Neural progenitor cell (in vitro differentiated cells): ENCODE results near the gene CEBPB. TPM values are rescaled to one million over a fixed set of nuclear protein-coding genes. Genes with fewer than 3 reads are reported as not detected.
"Not testable (repeated sequence)": the region's sequence is repeated elsewhere in the genome, so short reads cannot be mapped to it uniquely, and the experiment has no call there.

Experiments used
- DNase-seq: peaks from one replicate; pipeline ENCODE4 v3.0.0-alpha.2; 2016; ENCODE audit warnings: low spot score
- H2AFZ ChIP-seq: fragments of 200-600 bp; sonication (generic); replicated peaks from 2 replicates; pipeline ENCODE4 v1.6.1; 2016; ENCODE audit warnings: antibody characterized with exemption
- H3F3A ChIP-seq: fragments of 200-600 bp; sonication (generic); 2 replicates; pipeline ENCODE4 v1.6.1; 2016; ENCODE audit warnings: antibody characterized with exemption, low read depth
- H3K27ac ChIP-seq: fragments of 200-600 bp; sonication (generic); 2 replicates; pipeline ENCODE4 v1.5.1; 2016; ENCODE audit warnings: mild to moderate bottlenecking
- H3K27me3 ChIP-seq: fragments of 200-600 bp; sonication (generic); 2 replicates; pipeline ENCODE4 v1.6.1; 2016; ENCODE audit warnings: mild to moderate bottlenecking, moderate library complexity
- H3K36me3 ChIP-seq: fragments of 200-600 bp; sonication (generic); 2 replicates; pipeline ENCODE4 v1.5.1; 2016
- H3K4me1 ChIP-seq: fragments of 200-600 bp; sonication (generic); 2 replicates; pipeline ENCODE4 v1.6.1; 2016; ENCODE audit warnings: mixed run types
- H3K4me2 ChIP-seq: fragments of 200-600 bp; sonication (generic); 2 replicates; pipeline ENCODE4 v1.6.1; 2016
- H3K4me3 ChIP-seq: fragments of 200-600 bp; sonication (generic); 2 replicates; pipeline ENCODE4 v1.5.1; 2016
- H3K79me2 ChIP-seq: fragments of 200-600 bp; sonication (generic); 2 replicates; pipeline ENCODE4 v1.6.1; 2016; ENCODE audit warnings: low read depth
- H3K9ac ChIP-seq: fragments of 200-600 bp; sonication (generic); 2 replicates; pipeline ENCODE4 v1.6.1; 2016
- H3K9me3 ChIP-seq: fragments of 200-600 bp; sonication (generic); 2 replicates; pipeline ENCODE4 v1.5.1; 2016; ENCODE audit warnings: low read depth
- H4K20me1 ChIP-seq: fragments of 200-600 bp; sonication (generic); 2 replicates; pipeline ENCODE4 v1.6.1; 2016; ENCODE audit warnings: low read depth
- H3K27ac Mint-ChIP-seq: 3 replicates; pipeline ENCODE4 v1.8.0; 2021; ENCODE audit warnings: mixed read lengths
- H3K27me3 Mint-ChIP-seq: 2 replicates; pipeline ENCODE4 v1.8.0; 2022; ENCODE audit warnings: low read depth, mild to moderate bottlenecking, inconsistent platforms, moderate library complexity, mixed read lengths; ENCODE audit not compliant: insufficient read depth
- H3K36me3 Mint-ChIP-seq: 3 replicates; pipeline ENCODE4 v1.8.0; 2021; ENCODE audit warnings: mixed read lengths
- H3K4me1 Mint-ChIP-seq: 3 replicates; pipeline ENCODE4 v1.8.0; 2021; ENCODE audit warnings: mixed read lengths
- H3K4me3 Mint-ChIP-seq: 3 replicates; pipeline ENCODE4 v1.8.0; 2021; ENCODE audit warnings: mild to moderate bottlenecking, moderate library complexity, mixed read lengths
- H3K9me3 Mint-ChIP-seq: 3 replicates; pipeline ENCODE4 v1.8.0; 2020; ENCODE audit warnings: mixed read lengths
- EZH2 ChIP-seq: fragments of 200-600 bp; sonication (generic); IDR thresholded peaks from 2 replicates; pipeline ENCODE4 v1.6.1; 2017; ENCODE audit warnings: antibody characterized with exemption, mild to moderate bottlenecking, moderate library complexity
- EZH2phosphoT487 ChIP-seq: fragments of 200-600 bp; sonication (generic); IDR thresholded peaks from 2 replicates; pipeline ENCODE4 v1.6.1; 2017; ENCODE audit warnings: antibody characterized with exemption
- total RNA-seq: library from RNA; depleted of rRNA; stranded (reverse); fragments of >200 nt; gene quantifications from 2 replicates; pipeline ENCODE4 v1.2.3, GENCODE V29; 2015; ENCODE audit warnings: low replicate concordance
- TF ChIP-seq, protein P1 (sequence below): fragments of 200-600 bp; sonication (generic); IDR thresholded peaks from 2 replicates; pipeline ENCODE4 v1.5.1; 2017; ENCODE audit warnings: antibody characterized with exemption, mild to moderate bottlenecking

CEBPB gene
- total RNA-seq, 1 donor from 2014 or later = 1.8 TPM

DNA sequence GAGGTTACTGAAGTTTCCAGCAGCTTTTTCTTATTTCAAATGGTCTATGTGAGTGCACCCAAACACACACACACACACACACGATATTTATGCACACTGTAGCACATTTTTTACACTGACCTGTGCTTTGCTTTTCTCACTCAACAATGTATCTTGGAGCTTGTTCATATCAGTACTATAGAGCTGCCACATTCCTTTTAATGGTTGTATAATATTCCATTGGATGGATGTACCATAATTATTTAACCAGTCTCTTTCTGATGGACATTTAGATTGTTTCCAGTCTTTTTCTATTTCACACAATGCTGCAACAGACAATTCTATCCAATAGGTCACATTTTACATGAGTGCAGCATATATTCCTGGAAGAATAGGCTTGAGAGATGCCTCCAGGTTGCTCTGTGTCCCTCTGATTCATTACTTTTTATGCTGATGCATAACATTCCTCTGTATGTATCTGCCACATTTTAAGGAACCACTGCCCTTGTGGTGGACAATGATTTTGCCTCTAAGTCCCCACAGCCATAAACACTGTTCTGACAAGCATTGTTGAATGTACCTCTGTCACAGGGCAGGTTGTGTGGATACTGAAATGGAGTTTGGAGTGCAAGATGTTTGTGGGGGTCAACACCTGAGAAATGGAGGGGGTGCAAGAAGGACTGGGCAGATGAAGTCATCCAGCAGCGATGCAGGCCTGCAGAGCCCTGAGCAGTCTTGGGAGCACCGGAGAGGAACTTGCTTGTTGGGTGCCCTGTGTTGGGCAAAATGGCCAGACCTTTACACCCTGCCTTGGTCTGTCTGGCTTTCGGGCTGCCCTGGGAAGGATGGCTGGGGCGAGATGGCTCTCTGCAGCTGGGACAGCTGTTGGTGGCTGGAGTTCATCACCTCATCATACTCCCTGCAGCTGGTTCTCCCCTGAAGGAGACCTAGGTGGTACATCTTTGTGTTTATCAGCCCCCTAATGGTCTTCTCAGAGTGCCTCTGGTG lies 13.6 kb downstream of the CEBPB start:
- Histone ChIP-seq H3K4me2 (no peak overlapping the region), H4K20me1 (no peaks in the 10 kb centered on the region), H3F3A (no peaks in the 10 kb centered on the region), H3K4me1 (no peaks in the 10 kb centered on the region), H3K9me3 (no peaks in the 10 kb centered on the region), H3K4me3 (no peak overlapping the region), H3K9ac (no peak overlapping the region), H3K36me3 (no peaks in the 10 kb centered on the region), H3K27ac (no peak overlapping the region), H3K79me2 (no peaks in the 10 kb centered on the region), H3K27me3 (no peaks in the 10 kb centered on the region), H2AFZ (no peak overlapping the region)
- Mint-ChIP-seq H3K9me3 (peaks cover 12% of the 10 kb centered on the region), H3K27ac (no peak overlapping the region), H3K27me3 (peaks cover 12% of the 10 kb centered on the region), H3K36me3 (no peaks in the 10 kb centered on the region), H3K4me1 (peaks cover 5% of the 10 kb centered on the region), H3K4me3 (no peak overlapping the region)
- TF ChIP-seq EZH2 (no peak), EZH2phosphoT487 (no peak)
- TF ChIP-seq, protein P1, sequence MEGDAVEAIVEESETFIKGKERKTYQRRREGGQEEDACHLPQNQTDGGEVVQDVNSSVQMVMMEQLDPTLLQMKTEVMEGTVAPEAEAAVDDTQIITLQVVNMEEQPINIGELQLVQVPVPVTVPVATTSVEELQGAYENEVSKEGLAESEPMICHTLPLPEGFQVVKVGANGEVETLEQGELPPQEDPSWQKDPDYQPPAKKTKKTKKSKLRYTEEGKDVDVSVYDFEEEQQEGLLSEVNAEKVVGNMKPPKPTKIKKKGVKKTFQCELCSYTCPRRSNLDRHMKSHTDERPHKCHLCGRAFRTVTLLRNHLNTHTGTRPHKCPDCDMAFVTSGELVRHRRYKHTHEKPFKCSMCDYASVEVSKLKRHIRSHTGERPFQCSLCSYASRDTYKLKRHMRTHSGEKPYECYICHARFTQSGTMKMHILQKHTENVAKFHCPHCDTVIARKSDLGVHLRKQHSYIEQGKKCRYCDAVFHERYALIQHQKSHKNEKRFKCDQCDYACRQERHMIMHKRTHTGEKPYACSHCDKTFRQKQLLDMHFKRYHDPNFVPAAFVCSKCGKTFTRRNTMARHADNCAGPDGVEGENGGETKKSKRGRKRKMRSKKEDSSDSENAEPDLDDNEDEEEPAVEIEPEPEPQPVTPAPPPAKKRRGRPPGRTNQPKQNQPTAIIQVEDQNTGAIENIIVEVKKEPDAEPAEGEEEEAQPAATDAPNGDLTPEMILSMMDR = no peak
- DNase-seq = no peak

DNA sequence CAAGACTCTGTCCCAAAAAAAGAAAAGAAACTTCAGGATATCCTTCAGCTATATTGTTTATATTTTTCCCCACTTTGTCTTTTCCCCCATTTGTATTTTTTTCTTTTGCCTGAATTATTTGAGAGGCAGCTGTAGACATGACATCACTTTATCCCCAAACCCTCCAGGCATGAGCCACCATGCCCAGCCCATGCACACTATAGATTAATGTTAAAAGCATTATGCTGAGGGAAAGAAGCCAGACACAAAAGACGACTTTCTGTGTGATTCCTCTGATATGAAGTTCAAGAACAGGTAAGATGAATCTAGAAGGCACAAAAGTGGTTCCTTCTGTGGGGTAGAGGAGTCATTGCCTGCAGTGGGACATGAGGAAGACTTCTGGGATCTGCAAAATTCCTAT lies 16.4 kb downstream of the CEBPB start:
- no peak overlapping the region for H3K4me2 ChIP-seq
- Mint-ChIP-seq H3K4me3 (no peak overlapping the region), H3K9me3 (peaks cover 12% of the 10 kb centered on the region), H3K27ac (peak overlapping the region; percentile 78), H3K4me1 (no peaks in the 10 kb centered on the region), H3K36me3 (no peaks in the 10 kb centered on the region), H3K27me3 (peaks cover 12% of the 10 kb centered on the region)
- no peaks in the 10 kb centered on the region for H3F3A ChIP-seq
- H3K36me3 ChIP-seq = no peaks in the 10 kb centered on the region
- DNase-seq = no peak
- H4K20me1 ChIP-seq = no peaks in the 10 kb centered on the region
- no peak overlapping the region for H3K9ac ChIP-seq
- no peak overlapping the region for H2AFZ ChIP-seq
- no peaks in the 10 kb centered on the region for H3K9me3 ChIP-seq
- H3K4me1 ChIP-seq = no peaks in the 10 kb centered on the region
- no peak overlapping the region for H3K4me3 ChIP-seq
- H3K27me3 ChIP-seq = no peaks in the 10 kb centered on the region
- no peak overlapping the region for H3K27ac ChIP-seq
- no peaks in the 10 kb centered on the region for H3K79me2 ChIP-seq
- TF ChIP-seq, protein P1 = no peak
- TF ChIP-seq EZH2phosphoT487 = no peak
- no peak for TF ChIP-seq EZH2

DNA sequence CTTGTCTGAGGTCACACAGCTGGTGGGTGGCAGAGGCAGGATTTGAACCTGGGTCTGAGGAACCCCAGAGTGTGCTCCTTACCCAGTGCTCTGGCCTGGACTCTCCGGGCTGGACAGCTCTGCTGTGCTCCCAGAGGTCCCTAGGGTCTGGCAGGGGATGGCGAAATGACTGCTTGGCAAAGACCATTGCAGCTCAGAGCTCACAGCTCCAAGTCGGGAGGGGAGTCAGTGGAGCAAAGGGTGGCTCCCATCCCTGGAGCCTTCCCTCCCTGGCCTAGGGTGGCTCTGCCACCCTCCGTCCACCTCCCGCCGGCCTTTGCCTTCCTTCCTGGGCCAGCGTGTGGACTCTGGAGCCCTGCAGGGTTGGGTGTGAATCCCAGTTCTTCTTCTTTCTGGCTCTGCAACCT lies 17.5 kb downstream of the CEBPB start:
- no peaks in the 10 kb centered on the region for H3F3A ChIP-seq
- DNase-seq = no peak
- H3K36me3 ChIP-seq = no peaks in the 10 kb centered on the region
- H3K9ac ChIP-seq = no peak overlapping the region
- H3K27ac Mint-ChIP-seq = no peak overlapping the region
- H3K9me3 Mint-ChIP-seq = peaks cover 12% of the 10 kb centered on the region
- no peaks in the 10 kb centered on the region for H3K27me3 ChIP-seq
- H3K4me3 Mint-ChIP-seq = no peak overlapping the region
- H2AFZ ChIP-seq = no peak overlapping the region
- no peaks in the 10 kb centered on the region for H3K4me1 Mint-ChIP-seq
- no peak overlapping the region for H3K4me3 ChIP-seq
- no peak overlapping the region for H3K4me2 ChIP-seq
- peaks cover 13% of the 10 kb centered on the region for H3K27me3 Mint-ChIP-seq
- no peaks in the 10 kb centered on the region for H3K79me2 ChIP-seq
- no peaks in the 10 kb centered on the region for H3K4me1 ChIP-seq
- H3K9me3 ChIP-seq = no peaks in the 10 kb centered on the region
- no peaks in the 10 kb centered on the region for H4K20me1 ChIP-seq
- no peak for TF ChIP-seq EZH2
- TF ChIP-seq EZH2phosphoT487 = no peak
- TF ChIP-seq, protein P1 = no peak
- no peaks in the 10 kb centered on the region for H3K36me3 Mint-ChIP-seq
- H3K27ac ChIP-seq = no peak overlapping the region

DNA sequence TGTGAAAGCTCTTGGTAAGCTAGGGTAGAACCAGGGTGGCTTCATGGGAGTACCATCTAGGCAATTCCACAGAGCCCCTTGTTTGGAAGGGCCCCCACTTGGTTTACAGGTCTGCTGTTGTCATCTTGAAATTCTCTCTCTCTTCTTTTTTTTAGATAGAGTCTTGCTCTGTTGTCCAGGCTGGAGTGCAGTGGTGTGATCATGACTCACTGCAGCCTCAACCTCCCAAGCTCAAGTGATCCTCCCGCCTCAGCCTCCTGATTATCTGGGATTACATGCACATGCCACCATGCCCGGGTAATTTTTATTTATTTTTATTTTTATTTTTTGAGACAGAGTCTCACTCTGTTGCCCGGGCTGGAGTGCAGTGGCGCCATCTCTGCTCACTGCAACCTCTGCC lies 18.2 kb downstream of the CEBPB start:
- not testable (repeated sequence) for H3K4me1 Mint-ChIP-seq, H3K27ac Mint-ChIP-seq, H3K36me3 ChIP-seq, H3K27ac ChIP-seq, H3K4me1 ChIP-seq, H3K4me3 ChIP-seq, H3K9me3 ChIP-seq, H3K27me3 ChIP-seq, H3K36me3 Mint-ChIP-seq, H3K4me2 ChIP-seq, DNase-seq, H3K79me2 ChIP-seq, H3K9me3 Mint-ChIP-seq, H3K4me3 Mint-ChIP-seq, H3K9ac ChIP-seq, H2AFZ ChIP-seq, H3F3A ChIP-seq, H4K20me1 ChIP-seq
- H3K27me3 Mint-ChIP-seq = peaks cover 13% of the 10 kb centered on the region
